SK-N-SH (cell line): ENCODE measurements around the gene CFAP299. TPM values are rescaled to one million over a fixed set of nuclear protein-coding genes. Genes with fewer than 3 reads are reported as not detected.

ENCODE experiments used
- CTCF ChIA-PET: fragments of 300-600, 350-600 bp; formaldehyde crosslinking; extraction: SDS; loops from one replicate; lab custom pipeline; 2021; lab: Yijun Ruan, JAX
- POLR2A ChIA-PET: fragments of 350-600 bp; sonication (Branson Sonifier 250); formaldehyde crosslinking; extraction: SDS; loops from one replicate; lab custom pipeline; 2020; ENCODE audit warnings: antibody characterized with exemption, inconsistent platforms; lab: Yijun Ruan, JAX
- DNase-seq: peaks from one replicate; pipeline ENCODE4 v3.0.0; 2012
- H2AFZ ChIP-seq: fragments of 200-600 bp; sonication (generic); 2 replicates; pipeline ENCODE4 v1.8.1; 2016; ENCODE audit warnings: antibody characterized with exemption, mild to moderate bottlenecking, low read depth
- H3F3A ChIP-seq: fragments of 200-600 bp; sonication (generic); replicated peaks from 2 replicates; pipeline ENCODE3; 2016; ENCODE audit warnings: antibody characterized with exemption, mild to moderate bottlenecking; ENCODE audit not compliant: insufficient read depth
- H3K27ac ChIP-seq, 2 experiments: fragments of 200-500 bp in 1 of 2; fragments of 200-600 bp in 1 of 2; sonication (Bioruptor generic) in 1 of 2; sonication (generic), shearing (Covaris generic) in 1 of 2; 2 replicates each; pipeline versions ENCODE4 v1.5.1 to v1.6.1; 2014 to 2016; ENCODE audit warnings: low read depth in 2 of 2, inconsistent platforms in 1 of 2, low read length in 1 of 2, mild to moderate bottlenecking in 1 of 2, mixed read lengths in 1 of 2
- H3K27me3 ChIP-seq: fragments of 200-600 bp; sonication (generic), shearing (Covaris generic); 2 replicates; pipeline ENCODE4 v1.6.1; 2016; ENCODE audit warnings: mixed run types; ENCODE audit not compliant: insufficient read depth
- H3K36me3 ChIP-seq, 2 experiments: fragments of 200-500 bp in 1 of 2; fragments of 200-600 bp in 1 of 2; sonication (Bioruptor generic) in 1 of 2; sonication (generic) in 1 of 2; replicated peaks in 1 of 2; 2 replicates each; pipeline versions ENCODE3 to v1.5.1; 2014 to 2016; ENCODE audit warnings: low read length in 1 of 2, mild to moderate bottlenecking in 1 of 2; ENCODE audit not compliant: insufficient read depth in 2 of 2, control insufficient read depth in 1 of 2
- H3K4me1 ChIP-seq, 2 experiments: fragments of 200-500 bp in 1 of 2; fragments of 200-600 bp in 1 of 2; sonication (Bioruptor generic) in 1 of 2; sonication (generic), shearing (Covaris generic) in 1 of 2; 2 replicates each; pipeline versions ENCODE4 v1.5.1 to v1.6.1; 2014 to 2016; ENCODE audit warnings: low read depth in 1 of 2, low read length in 1 of 2, mixed run types in 1 of 2; ENCODE audit not compliant: insufficient read depth in 2 of 2, control insufficient read depth in 1 of 2
- H3K4me2 ChIP-seq: fragments of 200-600 bp; sonication (generic), shearing (Covaris generic); 2 replicates; pipeline ENCODE4 v1.6.1; 2017; ENCODE audit warnings: mixed run types
- H3K4me3 ChIP-seq, 2 experiments: fragments of 200-500 bp in 1 of 2; fragments of 200-600 bp in 1 of 2; sonication (Bioruptor generic) in 1 of 2; sonication (generic), shearing (Covaris generic) in 1 of 2; 2 replicates each; pipeline versions ENCODE4 v1.5.1 to v1.8.1; 2014 to 2016; ENCODE audit warnings: low read depth in 2 of 2, inconsistent platforms in 1 of 2, low read length in 1 of 2, mild to moderate bottlenecking in 1 of 2, mixed read lengths in 1 of 2, moderate library complexity in 1 of 2
- H3K79me2 ChIP-seq: fragments of 200-600 bp; sonication (generic); 2 replicates; pipeline ENCODE4 v1.8.1; 2017; ENCODE audit warnings: mild to moderate bottlenecking; ENCODE audit not compliant: insufficient read depth
- H3K9ac ChIP-seq: fragments of 200-600 bp; sonication (generic); 2 replicates; pipeline ENCODE4 v1.6.1; 2017; ENCODE audit warnings: mixed run types
- H3K9me2 ChIP-seq: fragments of 200-600 bp; sonication (generic); 2 replicates; pipeline ENCODE4 v1.6.1; 2017; ENCODE audit warnings: mixed run types
- H3K9me3 ChIP-seq: fragments of 200-600 bp; sonication (generic); 2 replicates; pipeline ENCODE4 v1.6.1; 2017; ENCODE audit warnings: mixed run types, mild to moderate bottlenecking, moderate library complexity
- H4K20me1 ChIP-seq: fragments of 200-600 bp; sonication (generic); 2 replicates; pipeline ENCODE4 v1.6.1; 2017; ENCODE audit warnings: mild to moderate bottlenecking, mixed run types; ENCODE audit not compliant: insufficient read depth
- FOSL2 ChIP-seq: IDR thresholded peaks from 2 replicates; pipeline ENCODE4 v1.4.0; 2012; ENCODE audit warnings: low read depth, mild to moderate bottlenecking, moderate library complexity, borderline replicate concordance
- GATA2 ChIP-seq: sonication (generic); formaldehyde crosslinking; IDR thresholded peaks from 2 replicates; pipeline ENCODE4 v1.5.0; 2020; ENCODE audit warnings: mild to moderate bottlenecking, missing genetic modification reagents
- IRF3 ChIP-seq: fragments of 150-350 bp; IDR thresholded peaks from 2 replicates; pipeline ENCODE4 v1.6.1; 2016; ENCODE audit warnings: mild to moderate bottlenecking, low read depth, low read length
- MEF2A ChIP-seq: IDR thresholded peaks from 2 replicates; pipeline ENCODE4 v1.4.0; 2012; ENCODE audit warnings: low read depth, borderline replicate concordance
- POLR2AphosphoS5 ChIP-seq: IDR thresholded peaks from 2 replicates; pipeline ENCODE4 v1.6.1; 2012; ENCODE audit warnings: low read depth, low read length
- RCOR1 ChIP-seq: fragments of 150-350 bp; IDR thresholded peaks from 2 replicates; pipeline ENCODE4 v1.6.1; 2017; ENCODE audit warnings: antibody characterized with exemption, low read length
- REST ChIP-seq: IDR thresholded peaks from 2 replicates; pipeline ENCODE4 v1.6.1; 2012; ENCODE audit warnings: mild to moderate bottlenecking, low read depth, low read length, moderate library complexity
- TCF12 ChIP-seq: IDR thresholded peaks from 2 replicates; pipeline ENCODE4 v1.4.0; 2012
- YY1 ChIP-seq: IDR thresholded peaks from 2 replicates; pipeline ENCODE4 v1.4.0; 2012; ENCODE audit warnings: low read depth, mild to moderate bottlenecking
- WGBS: methylation state at CpG from one replicate; pipeline ENCODE4 v1.1.6; 2017; ENCODE audit warnings: low lambda C conversion rate; 5-methylcytosine and 5-hydroxymethylcytosine counted together
- polyA plus RNA-seq, 3 experiments: library from polyadenylated mRNA; depleted of rRNA; stranded (reverse); fragments of >200 nt; gene quantifications; 2 replicates each; pipeline ENCODE4 v1.2.3, GENCODE V29; 2012

CFAP299 gene
- polyA plus RNA-seq, 1 of the 3 experiments (the other 2 are of a cell fraction), result 1.2 TPM

GRCh38 chr4:80767944-80768343, 432.4 kb downstream of the CFAP299 start:
- TF ChIP-seq TCF12, result no peak
- peak; percentile 32; the same call in 1 of the 2 replicates for TF ChIP-seq FOSL2
- no peak for TF ChIP-seq GATA2 (CRISPR knock-in tag)
- TF ChIP-seq POLR2AphosphoS5, result no peak
- TF ChIP-seq REST, result no peak
- no peak for TF ChIP-seq MEF2A
- no peak for TF ChIP-seq IRF3
- H3K9me3 ChIP-seq, result no peaks in the 10 kb centered on the region; the same call in none of the 2 replicates
- H3K36me3 ChIP-seq, result peaks cover 0 to 5% of the 10 kb centered on the region in 2 experiments
- no peak overlapping the region for H3K27ac ChIP-seq
- no peaks in the 10 kb centered on the region for H3K79me2 ChIP-seq
- 8% methylated on average over 2 of the region's 2 CpGs for WGBS
- H4K20me1 ChIP-seq, result no peaks in the 10 kb centered on the region
- no peak overlapping the region for H3K4me2 ChIP-seq
- no peaks in the 10 kb centered on the region for H3K4me1 ChIP-seq
- no peak overlapping the region for H3K4me3 ChIP-seq
- no peaks in the 10 kb centered on the region for H3K27me3 ChIP-seq
- DNase-seq, result no peak
- H3K9ac ChIP-seq, result no peak overlapping the region
- POLR2A ChIA-PET, result no interaction called here
- CTCF ChIA-PET, result no interaction called here
- H3K9me2 ChIP-seq, result no peaks in the 10 kb centered on the region
- peaks cover 3% of the 10 kb centered on the region for H3F3A ChIP-seq
- no peak overlapping the region for H2AFZ ChIP-seq

GRCh38 chr4:80776168-80776567, 440.6 kb downstream of the CFAP299 start:
- CTCF ChIA-PET, result no interaction called here
- TF ChIP-seq YY1 (no peak), RCOR1 (no peak), FOSL2 (no peak)
- H3K27me3 ChIP-seq, result no peaks in the 10 kb centered on the region
- H2AFZ ChIP-seq, result no peak overlapping the region
- H4K20me1 ChIP-seq, result no peaks in the 10 kb centered on the region
- H3K27ac ChIP-seq, result no peak overlapping the region
- H3K9me2 ChIP-seq, result no peaks in the 10 kb centered on the region
- no peaks in the 10 kb centered on the region for H3K4me1 ChIP-seq
- POLR2A ChIA-PET, result no interaction called here
- no peak for DNase-seq
- no peaks in the 10 kb centered on the region for H3K36me3 ChIP-seq
- H3F3A ChIP-seq, result no peaks in the 10 kb centered on the region
- WGBS, result 15% methylated on average over 5 of the region's 5 CpGs
- H3K9me3 ChIP-seq, result no peaks in the 10 kb centered on the region
- H3K4me2 ChIP-seq, result no peak overlapping the region
- no peaks in the 10 kb centered on the region for H3K79me2 ChIP-seq
- H3K4me3 ChIP-seq, result no peak overlapping the region
- no peak overlapping the region for H3K9ac ChIP-seq
